ENCODE measurements around the gene UPK3B. TPM values are rescaled to one million over a fixed set of nuclear protein-coding genes. Genes with fewer than 3 reads are reported as not detected.
"Not testable (repeated sequence)": the region's sequence is repeated elsewhere in the genome, so short reads cannot be mapped to it uniquely, and the experiment has no call there.

The UPK3B gene
- total RNA-seq, 1 donor from 2014 or later = 3.3 TPM

DNA sequence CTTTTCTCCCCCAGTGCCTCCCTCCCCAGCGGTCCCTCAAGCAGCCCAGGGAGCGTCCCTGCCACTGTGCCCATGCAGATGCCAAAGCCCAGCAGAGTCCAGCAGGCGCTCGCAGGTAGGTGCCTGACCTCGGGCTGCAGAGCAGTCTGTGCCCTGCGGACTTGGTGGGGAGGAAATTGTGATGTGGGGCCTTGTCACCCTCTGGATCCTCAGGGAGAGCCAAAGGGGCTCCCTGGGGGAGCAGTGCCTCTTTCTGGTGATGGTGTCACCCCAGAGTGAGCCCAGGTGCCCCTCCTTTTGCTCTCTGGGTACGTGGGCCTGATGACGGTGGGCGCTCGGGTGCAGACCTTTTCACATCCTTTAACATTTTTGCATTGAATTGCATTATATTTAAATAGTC, 18.2 kb upstream of the UPK3B start:
- not testable (repeated sequence) for DNase-seq (ENCODE audit: low spot score)

GRCh38 chr7:76495717-76496116, 14.6 kb upstream of the UPK3B start:
- DNase-seq (ENCODE audit: low spot score) = not testable (repeated sequence)

GRCh38 chr7:76497918-76498582, 12.3 kb upstream of the UPK3B start:
- not testable (repeated sequence) for DNase-seq (ENCODE audit: low spot score)

- not testable (repeated sequence) for DNase-seq (ENCODE audit: low spot score)
These were observed 11.7 kb upstream of the UPK3B start for GRCh38 chr7:76498583-76499200.

DNA sequence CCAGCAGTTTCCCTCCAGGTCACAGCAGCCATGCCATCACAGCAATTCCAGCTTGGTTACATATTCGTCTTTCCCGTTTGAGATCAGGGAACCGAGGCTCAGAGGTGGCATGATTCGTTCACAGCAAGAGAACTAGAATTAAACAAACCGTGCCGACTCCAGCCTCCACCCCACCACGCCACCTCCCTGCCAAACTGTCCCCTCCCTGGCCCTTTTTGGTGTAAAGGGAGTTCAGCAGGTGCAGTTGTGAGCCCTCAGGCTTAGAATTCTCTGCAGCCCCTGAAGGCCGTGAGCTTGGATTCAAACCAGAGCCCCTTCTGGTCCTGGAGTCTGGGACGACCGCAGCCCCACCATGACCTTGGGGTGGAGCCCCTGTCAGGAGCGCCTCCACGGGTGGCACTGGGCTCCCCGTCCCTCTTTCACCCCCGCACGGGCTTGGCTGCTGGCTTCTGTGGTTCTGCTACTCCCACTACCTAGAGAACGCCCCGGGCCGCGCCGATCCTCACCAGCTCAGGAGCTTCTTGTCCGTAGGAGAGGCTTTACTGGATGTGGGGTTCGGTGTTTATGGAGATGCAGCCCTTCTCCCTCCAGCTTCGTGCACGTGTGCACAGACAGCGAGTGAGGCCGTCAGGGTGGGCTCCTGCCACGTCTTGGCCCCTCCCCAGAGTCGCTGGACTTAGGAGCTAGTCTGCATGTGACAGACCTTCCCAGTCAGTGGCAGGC, 11.0 kb upstream of the UPK3B start:
- DNase-seq (ENCODE audit: low spot score) = not testable (repeated sequence)

DNA sequence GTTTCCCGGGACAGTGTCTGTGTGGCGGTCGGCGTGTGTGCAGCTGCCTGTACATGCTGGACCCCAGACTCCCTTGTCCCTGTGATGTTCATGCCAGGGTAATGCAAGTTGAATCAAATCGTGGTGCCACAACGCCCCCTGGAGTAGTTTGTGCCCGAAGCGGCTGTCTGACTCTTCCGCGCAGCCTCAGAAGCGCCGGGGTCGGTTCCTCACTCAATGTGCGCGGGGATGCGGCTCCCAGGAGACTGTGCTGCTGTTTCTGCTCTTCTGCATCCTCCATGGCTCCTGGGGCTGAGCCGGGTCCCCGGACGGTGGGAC, 10.5 kb upstream of the UPK3B start:
- DNase-seq (ENCODE audit: low spot score) = not testable (repeated sequence)

DNA sequence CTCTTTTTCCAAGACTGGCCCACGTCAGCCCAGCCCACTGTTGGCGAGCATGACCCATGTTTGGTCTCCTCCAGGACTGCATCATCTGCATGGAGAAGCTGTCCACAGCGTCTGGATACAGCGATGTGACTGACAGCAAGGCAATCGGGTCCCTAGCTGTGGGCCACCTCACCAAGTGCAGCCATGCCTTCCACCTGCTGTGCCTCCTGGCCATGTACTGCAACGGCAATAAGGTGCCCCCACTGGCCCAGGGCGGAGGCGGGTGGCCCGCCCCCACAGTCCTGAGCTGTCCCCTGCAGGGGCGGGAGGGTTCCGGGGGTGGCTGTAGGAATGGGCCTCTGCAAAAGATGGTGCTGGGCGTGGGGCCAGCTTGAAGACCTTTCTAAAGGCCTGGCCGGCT, 8.1 kb upstream of the UPK3B start:
- DNase-seq (ENCODE audit: low spot score) = not testable (repeated sequence)

GRCh38 chr7:76502836-76503235, 7.5 kb upstream of the UPK3B start:
- not testable (repeated sequence) for DNase-seq (ENCODE audit: low spot score)

DNA sequence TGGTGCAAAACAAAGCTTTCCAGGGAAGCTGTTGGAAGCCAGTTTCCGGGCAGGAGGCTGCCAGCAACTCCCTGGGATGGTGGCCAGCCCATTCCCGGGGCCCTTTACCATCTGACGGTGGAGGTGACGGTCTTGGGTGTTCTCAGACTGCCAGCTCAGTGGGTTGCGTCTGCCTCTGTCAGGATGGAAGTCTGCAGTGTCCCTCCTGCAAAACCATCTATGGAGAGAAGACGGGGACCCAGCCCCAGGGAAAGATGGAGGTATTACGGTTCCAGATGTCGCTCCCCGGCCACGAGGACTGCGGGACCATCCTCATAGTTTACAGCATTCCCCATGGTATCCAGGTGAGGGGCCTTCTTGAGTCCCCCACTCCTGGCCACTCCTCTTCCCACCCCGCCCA, 7.1 kb upstream of the UPK3B start:
- DNase-seq (ENCODE audit: low spot score) = not testable (repeated sequence)

DNA sequence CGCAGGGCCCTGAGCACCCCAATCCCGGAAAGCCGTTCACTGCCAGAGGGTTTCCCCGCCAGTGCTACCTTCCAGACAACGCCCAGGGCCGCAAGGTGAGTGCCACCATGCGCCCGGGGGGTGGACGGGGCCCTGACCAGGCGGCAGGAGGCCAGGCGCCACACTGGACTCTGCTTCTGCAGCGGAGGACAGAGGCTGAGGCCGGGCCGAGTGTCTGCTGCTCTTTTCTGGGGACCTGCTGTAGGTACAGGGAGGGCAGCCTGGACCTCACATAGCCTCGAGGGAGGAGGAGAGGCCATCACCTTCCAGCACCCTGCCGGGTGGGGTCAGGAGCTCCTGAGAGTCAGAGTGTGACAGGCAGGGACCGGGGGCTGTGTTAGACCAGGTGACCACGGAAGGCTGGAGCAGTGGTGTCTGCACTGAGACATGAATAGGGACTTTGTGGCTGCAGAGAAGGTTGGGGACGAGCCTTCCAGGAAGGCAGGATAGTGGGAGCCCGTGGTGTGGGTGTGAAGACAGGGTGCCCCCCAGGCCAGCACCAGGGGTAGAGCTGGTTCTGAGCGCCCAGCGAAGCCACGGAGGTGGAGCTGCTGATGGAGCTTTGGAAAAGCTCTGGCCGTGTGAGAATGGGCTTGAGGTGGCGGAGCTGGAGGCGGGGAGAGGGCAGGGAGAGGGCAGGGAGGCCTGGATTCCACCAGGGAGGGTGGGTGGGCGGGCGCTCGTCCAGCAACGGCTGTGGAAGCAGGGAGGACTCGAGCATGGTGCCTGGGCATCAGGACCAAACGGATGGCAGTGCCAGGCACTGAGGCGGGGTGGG, 5.8 kb upstream of the UPK3B start:
- not testable (repeated sequence) for DNase-seq (ENCODE audit: low spot score)

DNA sequence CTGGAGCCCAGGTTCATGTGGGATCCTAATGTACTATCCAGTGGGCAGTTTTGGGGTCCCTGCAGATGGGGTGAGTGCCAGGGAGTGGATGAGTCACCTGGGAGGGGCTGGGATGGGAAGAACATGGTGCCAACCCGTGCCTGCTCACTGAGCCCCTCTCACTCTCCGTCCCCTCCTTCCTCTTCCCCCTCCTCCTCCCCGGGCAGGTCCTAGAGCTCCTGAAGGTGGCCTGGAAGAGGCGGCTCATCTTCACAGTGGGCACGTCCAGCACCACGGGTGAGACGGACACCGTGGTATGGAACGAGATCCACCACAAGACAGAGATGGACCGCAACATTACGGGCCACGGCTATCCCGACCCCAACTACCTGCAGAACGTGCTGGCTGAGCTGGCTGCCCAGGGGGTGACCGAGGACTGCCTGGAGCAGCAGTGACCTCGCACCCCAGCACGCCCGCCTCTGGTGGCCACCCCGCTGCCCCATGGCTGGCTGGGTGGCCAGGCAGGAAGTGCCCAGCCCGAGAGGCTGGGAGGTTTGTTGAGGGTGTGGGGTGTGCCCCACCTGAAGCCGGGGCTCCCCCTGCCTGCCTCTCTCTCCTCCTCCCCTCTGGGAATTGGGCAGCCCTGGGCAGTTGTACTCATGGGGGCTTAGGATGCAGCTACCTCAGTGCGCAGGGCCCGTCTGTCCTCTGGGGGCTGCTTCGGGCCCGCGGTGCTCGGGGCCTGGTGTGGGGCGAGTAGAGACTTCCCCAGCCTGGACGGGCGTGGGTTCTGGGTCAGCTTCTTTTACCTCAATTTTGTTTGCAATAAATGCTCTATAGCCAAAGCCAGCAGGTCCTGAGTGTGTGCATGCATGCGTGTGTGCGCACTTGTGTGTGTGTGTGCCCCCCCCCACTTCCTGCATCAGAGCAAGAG, 4.9 kb upstream of the UPK3B start:
- DNase-seq (ENCODE audit: low spot score) = no peak

DNA sequence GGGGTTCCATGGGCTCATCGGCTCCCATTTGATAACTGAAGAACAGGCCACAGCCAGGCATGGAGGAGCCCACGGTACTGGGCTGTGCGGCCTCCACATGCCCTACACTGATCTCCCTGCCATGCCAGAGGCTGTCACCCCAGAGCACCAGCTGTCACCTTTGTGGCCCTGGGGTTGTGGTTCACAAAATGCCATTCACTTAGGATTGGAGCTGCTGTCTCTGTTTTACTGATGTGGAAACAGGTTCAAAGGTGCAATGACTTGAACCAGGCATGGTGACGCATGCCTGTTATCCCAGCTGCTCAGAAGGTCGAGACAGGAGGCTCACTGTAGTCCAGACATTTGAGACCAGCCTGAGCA, 4.3 kb upstream of the UPK3B start:
- DNase-seq (ENCODE audit: low spot score) = no peak

DNA sequence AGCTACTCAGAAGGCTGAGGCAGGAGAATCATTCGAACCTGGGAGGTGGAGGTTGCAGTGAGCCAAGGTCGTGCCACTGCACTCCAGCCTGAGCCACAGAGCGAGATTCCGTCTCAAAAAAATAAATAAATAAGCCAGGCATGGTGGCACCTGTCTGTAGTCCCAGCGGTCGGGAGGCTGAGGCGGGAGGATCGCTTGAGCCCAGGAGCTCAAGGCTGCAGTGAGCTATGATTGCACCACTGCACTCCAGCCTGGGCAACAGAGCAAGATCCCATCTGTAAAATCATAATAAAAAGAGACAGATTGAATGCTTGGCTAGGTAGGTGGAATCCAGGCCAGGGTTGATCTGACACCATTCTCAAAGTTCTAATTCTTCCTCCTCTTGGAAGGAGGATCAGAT, 3.7 kb upstream of the UPK3B start:
- DNase-seq (ENCODE audit: low spot score) = not testable (repeated sequence)

- DNase-seq (ENCODE audit: low spot score) = no peak
These were observed 2.5 kb upstream of the UPK3B start for GRCh38 chr7:76507723-76508406.

DNA sequence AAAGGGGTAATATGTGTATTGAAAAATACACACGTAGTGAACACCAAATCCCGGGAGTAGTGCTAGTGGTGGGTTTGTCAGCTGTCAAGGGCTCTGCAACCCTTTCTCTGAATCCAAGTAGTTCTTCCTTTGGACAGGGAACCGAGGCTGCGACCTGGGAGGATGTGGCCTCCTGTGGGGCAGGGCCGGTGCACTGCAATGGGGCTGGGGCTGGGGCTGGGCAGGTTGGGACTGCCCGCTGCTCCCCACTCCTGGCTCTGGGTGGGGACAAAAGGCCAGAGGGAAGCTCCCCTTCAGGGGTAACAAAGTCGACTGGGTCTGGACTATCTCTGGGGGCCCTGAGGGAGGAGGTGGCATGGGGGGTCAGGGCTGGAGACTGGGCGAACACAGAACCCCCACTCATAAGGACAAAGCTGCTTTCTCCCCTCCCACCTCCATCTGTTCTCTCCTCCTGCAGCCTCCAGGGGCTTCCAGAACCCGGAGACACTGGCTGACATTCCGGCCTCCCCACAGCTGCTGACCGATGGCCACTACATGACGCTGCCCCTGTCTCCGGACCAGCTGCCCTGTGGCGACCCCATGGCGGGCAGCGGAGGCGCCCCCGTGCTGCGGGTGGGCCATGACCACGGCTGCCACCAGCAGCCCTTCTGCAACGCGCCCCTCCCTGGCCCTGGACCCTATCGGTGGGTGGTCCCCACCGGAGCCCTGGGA, 1.0 kb downstream of the UPK3B start:
- not testable (repeated sequence) for DNase-seq (ENCODE audit: low spot score)

GRCh38 chr7:76511911-76512885, 1.8 kb downstream of the UPK3B start:
- DNase-seq (ENCODE audit: low spot score) = not testable (repeated sequence)

DNA sequence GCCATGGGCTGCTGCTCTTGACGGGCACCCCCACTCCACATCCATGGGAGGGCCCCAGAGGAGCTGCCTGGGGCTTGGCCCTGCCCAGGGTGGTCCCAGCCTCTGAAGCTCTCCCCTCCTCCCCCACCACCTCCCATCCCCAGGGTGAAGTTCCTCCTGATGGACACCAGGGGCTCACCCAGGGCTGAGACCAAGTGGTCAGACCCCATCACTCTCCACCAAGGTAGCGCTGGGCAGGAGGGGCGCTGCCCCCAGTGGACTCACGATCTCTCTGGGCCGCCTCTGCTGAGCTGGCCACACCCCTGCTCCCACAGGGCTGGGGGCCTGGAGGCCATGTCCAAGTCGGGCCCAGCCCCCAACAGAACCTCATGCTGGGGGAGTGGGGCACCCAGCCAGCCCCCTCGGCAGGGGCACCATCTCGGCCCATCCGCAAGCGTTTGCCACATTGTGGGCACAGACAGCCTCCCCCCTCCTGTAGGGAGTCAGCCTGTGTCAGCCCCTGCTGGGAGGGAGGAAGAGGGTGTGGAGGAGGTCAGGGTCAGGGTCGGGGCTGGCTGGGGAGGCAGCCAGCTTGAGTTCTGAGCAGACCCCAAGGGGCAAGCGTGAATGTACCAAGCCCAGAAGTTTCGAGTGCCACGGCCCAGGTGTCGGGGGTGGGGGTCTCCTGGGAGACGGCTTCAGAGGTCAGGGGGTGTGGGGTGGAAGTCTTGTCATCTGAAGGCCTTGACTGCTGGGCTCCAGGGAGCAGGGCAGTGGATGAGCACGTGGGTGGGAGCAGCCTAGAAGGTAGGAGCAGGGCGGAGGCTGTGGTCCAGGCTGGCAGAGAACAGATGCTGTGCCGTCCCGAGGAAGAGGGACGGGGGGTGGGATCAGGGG, 2.8 kb downstream of the UPK3B start:
- DNase-seq (ENCODE audit: low spot score) = no peak

Data from mucosa of gallbladder (tissue), 1 donor.